ENCODE results near the gene WIPF2.

The WIPF2 gene

DNA sequence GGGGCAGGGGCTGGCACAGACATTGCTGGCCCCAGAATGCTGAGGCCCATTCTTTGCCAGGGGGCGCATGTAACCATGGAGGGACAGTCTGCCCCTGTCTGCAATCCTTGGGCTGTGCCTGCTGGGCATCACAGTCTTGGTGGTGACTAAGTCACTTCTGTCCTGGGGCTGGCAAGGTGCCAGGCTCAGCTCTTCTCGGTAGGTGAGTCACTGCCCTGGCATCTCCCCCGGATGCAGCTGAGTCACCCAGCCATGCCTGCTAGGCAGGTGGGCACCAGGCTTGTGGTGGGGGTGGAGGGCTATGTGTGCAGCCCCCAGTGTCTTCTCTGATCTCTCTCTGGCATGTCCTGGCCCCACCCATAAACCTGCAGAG lies 95.5 kb downstream of the WIPF2 start (continued):
- TF ChIP-seq, protein P1, sequence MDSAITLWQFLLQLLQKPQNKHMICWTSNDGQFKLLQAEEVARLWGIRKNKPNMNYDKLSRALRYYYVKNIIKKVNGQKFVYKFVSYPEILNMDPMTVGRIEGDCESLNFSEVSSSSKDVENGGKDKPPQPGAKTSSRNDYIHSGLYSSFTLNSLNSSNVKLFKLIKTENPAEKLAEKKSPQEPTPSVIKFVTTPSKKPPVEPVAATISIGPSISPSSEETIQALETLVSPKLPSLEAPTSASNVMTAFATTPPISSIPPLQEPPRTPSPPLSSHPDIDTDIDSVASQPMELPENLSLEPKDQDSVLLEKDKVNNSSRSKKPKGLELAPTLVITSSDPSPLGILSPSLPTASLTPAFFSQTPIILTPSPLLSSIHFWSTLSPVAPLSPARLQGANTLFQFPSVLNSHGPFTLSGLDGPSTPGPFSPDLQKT (IDR thresholded peaks at IDR 0.05; ENCODE audit: borderline replicate concordance, low read depth, low read length): no peak
- TF ChIP-seq MZF1 (tag by site-specific recombination; IDR thresholded peaks at IDR 0.05; ENCODE audit: borderline replicate concordance): no peak
- TF ChIP-seq ZBTB48 (tag by site-specific recombination; IDR thresholded peaks at IDR 0.05): peak; percentile 67; the same call in 1 of the 2 replicates
- TF ChIP-seq ZNF561 (tag by site-specific recombination; IDR thresholded peaks at IDR 0.05; ENCODE audit: borderline replicate concordance): no peak
- 0 out of 2 replicates have a peak, but pooled peaks have one; percentile 37 for TF ChIP-seq YY2 (tag by site-specific recombination; IDR thresholded peaks at IDR 0.05)
- no peak; the same call in 1 of the 2 replicates for TF ChIP-seq ZNF394 (tag by site-specific recombination; IDR thresholded peaks at IDR 0.05; ENCODE audit: borderline replicate concordance)
- no peak for TF ChIP-seq ZNF48 (tag by site-specific recombination; IDR thresholded peaks at IDR 0.05)
- no peak for TF ChIP-seq ZNF707 (tag by site-specific recombination; IDR thresholded peaks at IDR 0.05)
- TF ChIP-seq ZNF768 (tag by site-specific recombination; IDR thresholded peaks at IDR 0.05): no peak
- no peak for TF ChIP-seq ZNF221 (tag by site-specific recombination; IDR thresholded peaks at IDR 0.05; ENCODE audit: borderline replicate concordance)
- TF ChIP-seq ZFP41 (tag by site-specific recombination; IDR thresholded peaks at IDR 0.05; ENCODE audit: borderline replicate concordance): no peak
- no peak for TF ChIP-seq ZNF121 (tag by site-specific recombination; IDR thresholded peaks at IDR 0.05)
- TF ChIP-seq, protein P2, sequence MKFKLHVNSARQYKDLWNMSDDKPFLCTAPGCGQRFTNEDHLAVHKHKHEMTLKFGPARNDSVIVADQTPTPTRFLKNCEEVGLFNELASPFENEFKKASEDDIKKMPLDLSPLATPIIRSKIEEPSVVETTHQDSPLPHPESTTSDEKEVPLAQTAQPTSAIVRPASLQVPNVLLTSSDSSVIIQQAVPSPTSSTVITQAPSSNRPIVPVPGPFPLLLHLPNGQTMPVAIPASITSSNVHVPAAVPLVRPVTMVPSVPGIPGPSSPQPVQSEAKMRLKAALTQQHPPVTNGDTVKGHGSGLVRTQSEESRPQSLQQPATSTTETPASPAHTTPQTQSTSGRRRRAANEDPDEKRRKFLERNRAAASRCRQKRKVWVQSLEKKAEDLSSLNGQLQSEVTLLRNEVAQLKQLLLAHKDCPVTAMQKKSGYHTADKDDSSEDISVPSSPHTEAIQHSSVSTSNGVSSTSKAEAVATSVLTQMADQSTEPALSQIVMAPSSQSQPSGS (tag by site-specific recombination; IDR thresholded peaks at IDR 0.05; ENCODE audit: low read depth): no peak
- TF ChIP-seq GLI2 (tag by site-specific recombination; IDR thresholded peaks at IDR 0.05; ENCODE audit: borderline replicate concordance, low read depth): no peak
- TF ChIP-seq SP7 (tag by site-specific recombination; IDR thresholded peaks at IDR 0.05): peak; percentile 93
- TF ChIP-seq ZSCAN16 (tag by site-specific recombination; IDR thresholded peaks at IDR 0.05): no peak
- peak; percentile 95 for TF ChIP-seq PATZ1 (tag by site-specific recombination; IDR thresholded peaks at IDR 0.05)
- TF ChIP-seq ZNF391 (tag by site-specific recombination; IDR thresholded peaks at IDR 0.05; ENCODE audit: borderline replicate concordance, low read depth): peak; percentile 53; the same call in 1 of the 2 replicates
- TF ChIP-seq ZNF23 (tag by site-specific recombination; IDR thresholded peaks at IDR 0.05; ENCODE audit: borderline replicate concordance): no peak
- peak; percentile 99 for TF ChIP-seq ZNF660 (tag by site-specific recombination; IDR thresholded peaks at IDR 0.05)
- no peak for TF ChIP-seq ZNF416 (tag by site-specific recombination; IDR thresholded peaks at IDR 0.05)

- ChIA-PET CTCF (interaction anchor here (0.5 to 6.0 kb wide), 6 partner anchors 10 to 452 kb away, joined by 3 to 85 read pairs (median 4); no protein-coding TSS in a partner anchor), POLR2A (interaction anchor here (1.3 to 4.0 kb wide), 4 partner anchors 8 to 103 kb away, joined by 4 to 43 read pairs (median 22); partner anchors contain the start of gene TOP2A)
- H3K4me3 ChIP-seq (ENCODE audit: low read depth, low read length): no peak overlapping the region
- H3K36me3 ChIP-seq (ENCODE audit: control insufficient read depth in 2 of 2, insufficient read depth in 1 of 2, low read length in 2 of 2): no peaks in the 10 kb centered on the region
- H3K27ac ChIP-seq (ENCODE audit: extremely low read depth, low read depth, low read length): no peak overlapping the region
- no peaks in the 10 kb centered on the region for H3K9me3 ChIP-seq (ENCODE audit: control insufficient read depth, insufficient read depth, low read depth, low read length)
- TF ChIP-seq ZBTB48 (tag by site-specific recombination; IDR thresholded peaks at IDR 0.05): no peak
- no peak for TF ChIP-seq ZNF391 (tag by site-specific recombination; IDR thresholded peaks at IDR 0.05; ENCODE audit: borderline replicate concordance, low read depth)
- TF ChIP-seq ZNF76 (tag by site-specific recombination; IDR thresholded peaks at IDR 0.05; ENCODE audit: borderline replicate concordance, low read depth): no peak
- no peak for TF ChIP-seq ZNF248 (tag by site-specific recombination; IDR thresholded peaks at IDR 0.05)
- no peak for TF ChIP-seq KLF7 (tag by site-specific recombination; IDR thresholded peaks at IDR 0.05; ENCODE audit: borderline replicate concordance)
- peak; percentile 80 for TF ChIP-seq ZNF121 (tag by site-specific recombination; IDR thresholded peaks at IDR 0.05)
- no peak for TF ChIP-seq ZNF580 (tag by site-specific recombination; IDR thresholded peaks at IDR 0.05)
- no peak for TF ChIP-seq ZNF624 (tag by site-specific recombination; IDR thresholded peaks at IDR 0.05)
- H3K4me1 ChIP-seq (ENCODE audit: control insufficient read depth, insufficient read depth, low read length): peaks cover 22% of the 10 kb centered on the region
These were observed 96.1 kb downstream of the WIPF2 start for GRCh38 chr17:40315206-40315605.
